HCT116 (cell line): Measurements from ENCODE around the gene FBXW8. TPM values are rescaled to one million over a fixed set of nuclear protein-coding genes. Genes with fewer than 3 reads are reported as not detected.

ENCODE experiments used
- ATAC-seq: fragments of 200-7000 bp; cut with Tn5 transposase; 2 replicates; pipeline ENCODE4 v1.9.1; 2020; ENCODE audit warnings: mild to moderate bottlenecking, moderate library complexity
- BruUV-seq: library from RNA; stranded (reverse); fragments of 400-500 nt; replicated peaks from 2 replicates; lab custom pipeline; 2021; lab: Mats Ljungman, UMichigan
- CTCF ChIA-PET: fragments of 300-600 bp; sonication (Branson Sonifier 250); formaldehyde crosslinking; loops from one replicate; lab custom pipeline; 2021; ENCODE audit warnings: antibody characterized with exemption; lab: Charles Lee
- POLR2A ChIA-PET: fragments of 300-600, 350-600 bp; sonication (Branson Sonifier 250); formaldehyde crosslinking; loops from one replicate; lab custom pipeline; 2021; ENCODE audit warnings: antibody characterized with exemption; lab: Charles Lee
- RAD21 ChIA-PET, 2 experiments: fragments of 300-600 bp; sonication (Branson Sonifier 250); formaldehyde crosslinking; loops; one replicate each; lab custom pipeline; 2023; ENCODE audit warnings: low total read pairs in 2 of 2; ENCODE audit not compliant: uncharacterized antibody in 2 of 2, unreplicated experiment in 2 of 2, low non-redundant PET in 1 of 2; lab: Charles Lee
- DNase-seq: peaks from one replicate; pipeline ENCODE4 v3.0.0-alpha.2; 2010; ENCODE audit warnings: low read depth, low spot score
- H2AFZ ChIP-seq: fragments of 200-600 bp; shearing (Covaris generic), sonication (generic); 2 replicates; pipeline ENCODE4 v1.6.1; 2017; ENCODE audit warnings: low read depth, mixed run types, mixed read lengths, antibody characterized with exemption, low read length; ENCODE audit not compliant: poor library complexity, severe bottlenecking
- H3K27ac ChIP-seq: 2 replicates; pipeline ENCODE4 v1.5.1; 2012; ENCODE audit warnings: low read depth, low read length
- H3K27me3 ChIP-seq: fragments of 200-600 bp; sonication (generic); 2 replicates; pipeline ENCODE4 v1.6.1; 2016; ENCODE audit warnings: mixed run types, low read length, mixed read lengths; ENCODE audit not compliant: insufficient read depth
- H3K36me3 ChIP-seq, 2 experiments: fragments of 200-500 bp in 1 of 2; fragments of 200-600 bp in 1 of 2; sonication (Bioruptor generic) in 1 of 2; sonication (generic) in 1 of 2; 2 replicates each; pipeline versions ENCODE4 v1.5.1 to v1.6.1; 2014 to 2016; ENCODE audit warnings: low read length in 2 of 2, inconsistent platforms in 1 of 2, mixed read lengths in 1 of 2, mixed run types in 1 of 2; ENCODE audit not compliant: insufficient read depth in 2 of 2, control insufficient read depth in 1 of 2
- H3K4me1 ChIP-seq, 2 experiments: fragments of 200-600 bp in 1 of 2; sonication (generic) in 1 of 2; 2 replicates each; pipeline versions ENCODE4 v1.5.1 to v1.6.1; 2012 to 2017; ENCODE audit warnings: low read length in 2 of 2, inconsistent platforms in 1 of 2, mild to moderate bottlenecking in 1 of 2, mixed read lengths in 1 of 2, mixed run types in 1 of 2, moderate library complexity in 1 of 2; ENCODE audit not compliant: insufficient read depth in 2 of 2, control insufficient read depth in 1 of 2
- H3K4me2 ChIP-seq: fragments of 200-600 bp; sonication (generic); 2 replicates; pipeline ENCODE4 v1.6.1; 2017; ENCODE audit warnings: mixed run types, low read length, mixed read lengths
- H3K4me3 ChIP-seq, 2 experiments: fragments of 200-600 bp in 1 of 2; sonication (generic) in 1 of 2; replicated peaks in 1 of 2; 2 replicates each; pipeline ENCODE4 v1.5.1; 2011 to 2016; ENCODE audit warnings: low read length in 2 of 2, control low read depth in 1 of 2, low read depth in 1 of 2, mild to moderate bottlenecking in 1 of 2, mixed read lengths in 1 of 2, mixed run types in 1 of 2
- H3K79me2 ChIP-seq: fragments of 200-600 bp; sonication (generic); 2 replicates; pipeline ENCODE4 v1.6.1; 2017; ENCODE audit warnings: mild to moderate bottlenecking, mixed run types, low read length, moderate library complexity, mixed read lengths; ENCODE audit not compliant: insufficient read depth
- H3K9ac ChIP-seq: fragments of 200-600 bp; sonication (generic); 2 replicates; pipeline ENCODE4 v1.6.1; 2016; ENCODE audit warnings: low read length, mixed read lengths
- H3K9me2 ChIP-seq: fragments of 200-600 bp; sonication (generic), shearing (Covaris generic); 2 replicates; pipeline ENCODE4 v1.6.1; 2017; ENCODE audit warnings: mixed run types, mild to moderate bottlenecking, moderate library complexity; ENCODE audit not compliant: insufficient read depth
- H3K9me3 ChIP-seq, 2 experiments: fragments of 200-500 bp in 1 of 2; fragments of 200-600 bp in 1 of 2; sonication (Bioruptor generic) in 1 of 2; sonication (generic) in 1 of 2; 2 replicates each; pipeline ENCODE4 v1.6.1; 2014 to 2017; ENCODE audit warnings: low read length in 2 of 2, mixed read lengths in 2 of 2, inconsistent platforms in 1 of 2, low read depth in 1 of 2, mild to moderate bottlenecking in 1 of 2, mixed run types in 1 of 2, moderate library complexity in 1 of 2; ENCODE audit not compliant: control insufficient read depth in 1 of 2, insufficient read depth in 1 of 2
- H4K20me1 ChIP-seq: fragments of 200-600 bp; sonication (generic), shearing (Covaris generic); 2 replicates; pipeline ENCODE4 v1.6.1; 2017; ENCODE audit warnings: mixed run types, mild to moderate bottlenecking, moderate library complexity; ENCODE audit not compliant: insufficient read depth
- ATF3 ChIP-seq: IDR thresholded peaks from 2 replicates; pipeline ENCODE4 v1.6.1; 2012
- CBX3 ChIP-seq: IDR thresholded peaks from 2 replicates; pipeline ENCODE4 v1.6.1; 2012; ENCODE audit warnings: low read depth
- CEBPB ChIP-seq: IDR thresholded peaks from 2 replicates; pipeline ENCODE4 v1.6.1; 2012; ENCODE audit warnings: low read depth
- CTCF ChIP-seq, 3 experiments: fragments of 200-600 bp in 1 of 3; sonication (generic) in 1 of 3; IDR thresholded peaks in 2 of 3; conservative IDR thresholded peaks in 1 of 3; 2 replicates each; pipeline ENCODE4 v1.5.1; 2012 to 2017; ENCODE audit warnings: low read depth in 2 of 3, low read length in 2 of 3, antibody characterized with exemption in 1 of 3, borderline replicate concordance in 1 of 3, control low read depth in 1 of 3, mild to moderate bottlenecking in 1 of 3, mixed read lengths in 1 of 3, mixed run types in 1 of 3, moderate library complexity in 1 of 3; ENCODE audit not compliant: insufficient read depth in 1 of 3
- ELF1 ChIP-seq: IDR thresholded peaks from 2 replicates; pipeline ENCODE4 v1.6.1; 2012; ENCODE audit warnings: low read depth, borderline replicate concordance
- POLR2AphosphoS5 ChIP-seq: IDR thresholded peaks from 2 replicates; pipeline ENCODE4 v1.6.1; 2011; ENCODE audit warnings: mild to moderate bottlenecking, low read depth, low read length, moderate library complexity
- TCF7L2 ChIP-seq: IDR thresholded peaks from 2 replicates; pipeline ENCODE4 v1.7.0; 2011; ENCODE audit warnings: borderline replicate concordance, inconsistent platforms; ENCODE audit not compliant: insufficient read depth, insufficient read length; ENCODE audit errors: extremely low read depth
- intact Hi-C: fragments of 100-400 bp; cut with micrococcal nuclease; formaldehyde crosslinking; loops from 2 replicates; pipeline ENCODE4 v1.10.0; 2022
- total RNA-seq: library from RNA; stranded (reverse); gene quantifications from one replicate; pipeline ENCODE4 v1.2.1, GENCODE V29; 2021; ENCODE audit not compliant: unreplicated experiment

The FBXW8 gene
- total RNA-seq, 1 experiment from 2014 or later = 14.6 TPM

- Histone ChIP-seq H3K9ac (no peak overlapping the region), H3K4me3 (no peak overlapping the region), H3K36me3 (peaks cover 0 to 3% of the 10 kb centered on the region in 2 experiments; a peak in 1 of 4 replicates), H3K4me1 (no peaks in the 10 kb centered on the region), H4K20me1 (no peaks in the 10 kb centered on the region), H3K4me2 (no peak overlapping the region), H3K27ac (no peak overlapping the region), H3K9me3 (no peaks in the 10 kb centered on the region), H3K9me2 (no peaks in the 10 kb centered on the region), H3K27me3 (no peaks in the 10 kb centered on the region), H2AFZ (no peak overlapping the region), H3K79me2 (no peaks in the 10 kb centered on the region)
- intact Hi-C loops = no loop called here
- no peak for ATAC-seq
- POLR2A ChIA-PET = no interaction called here
- TF ChIP-seq CTCF (IDR thresholded peaks at IDR 0.05 in 2 of 3, conservative IDR thresholded peaks at IDR 0.05 in 1 of 3; ENCODE audit: borderline replicate concordance in 1 of 3, insufficient read depth in 1 of 3, low read depth in 2 of 3, low read length in 2 of 3) (no peak), ATF3 (no peak), CBX3 (no peak), CEBPB (no peak), ELF1 (no peak), TCF7L2 (no peak), POLR2AphosphoS5 (no peak)
- no TSS peak for BruUV-seq
- RAD21 ChIA-PET = no interaction called here
- CTCF ChIA-PET = no interaction called here
- no peak for DNase-seq
Measured at GRCh38 chr12:117020536-117021220, 109.9 kb downstream of the FBXW8 start.
